NCI-H345 treated with DMSO at 0.1 percent for 48 hours (cell line): ENCODE results near the gene CLCN2.
A peak's percentile ranks its signal among the peaks of the same experiment; 100 is the strongest.

Source experiments
- DNase-seq: peaks from one replicate; lab custom pipeline; 2025; ENCODE audit not compliant: unreplicated experiment; lab: John Stamatoyannopoulos, UW

CLCN2 gene

GRCh38 chr3:184332370-184333090 is 28.9 kb downstream of the CLCN2 start:
- DNase-seq, result no peak

- no peak for DNase-seq
These were observed 32.9 kb downstream of the CLCN2 start for GRCh38 chr3:184328516-184328915.

GRCh38 chr3:184327171-184327570 is 34.2 kb downstream of the CLCN2 start:
- DNase-seq, result no peak

GRCh38 chr3:184325715-184326369 is 35.6 kb downstream of the CLCN2 start:
- DNase-seq, result no peak

- no peak for DNase-seq
These were observed 36.1 kb downstream of the CLCN2 start for GRCh38 chr3:184325269-184325668.

- no peak for DNase-seq
These were observed 37.7 kb downstream of the CLCN2 start for GRCh38 chr3:184323696-184324095.

- no peak for DNase-seq
These were observed 38.5 kb downstream of the CLCN2 start for GRCh38 chr3:184322731-184323487.

GRCh38 chr3:184321666-184322065 is 39.7 kb downstream of the CLCN2 start:
- no peak for DNase-seq

- no peak for DNase-seq
These were observed 41.3 kb downstream of the CLCN2 start for GRCh38 chr3:184320104-184320445.

- DNase-seq, result no peak
These were observed 44.2 kb downstream of the CLCN2 start for GRCh38 chr3:184317201-184317600.

- DNase-seq, result no peak
These were observed 44.6 kb downstream of the CLCN2 start for GRCh38 chr3:184316792-184317191.

- DNase-seq, result no peak
These were observed 45.3 kb downstream of the CLCN2 start for GRCh38 chr3:184315871-184316661.

GRCh38 chr3:184315543-184315867 is 45.9 kb downstream of the CLCN2 start:
- DNase-seq, result no peak

GRCh38 chr3:184314700-184315542 is 46.5 kb downstream of the CLCN2 start:
- no peak for DNase-seq

GRCh38 chr3:184314363-184314699 is 47.1 kb downstream of the CLCN2 start, which contains the start of gene EIF4G1:
Gene EIF4G1, plus strand, starts transcription at chr3:184314606. Its CDS starts 1,191 bp downstream, at chr3:184315797.
- DNase-seq, result peak; percentile 94

GRCh38 chr3:184311633-184312032 is 49.8 kb downstream of the CLCN2 start:
- no peak for DNase-seq

- no peak for DNase-seq
These were observed 52.7 kb downstream of the CLCN2 start for GRCh38 chr3:184308744-184309143.

GRCh38 chr3:184307915-184308314 is 53.5 kb downstream of the CLCN2 start:
- no peak for DNase-seq

- DNase-seq, result no peak
These were observed 54.9 kb downstream of the CLCN2 start for GRCh38 chr3:184306341-184306972.

- no peak for DNase-seq
These were observed 55.8 kb downstream of the CLCN2 start for GRCh38 chr3:184305577-184305976.
